Stimulated activated CD8-positive, alpha-beta memory T cell treated with anti-CD3 and anti-CD28 coated beads, Interleukin-15, amount 100 ng/mL, for 1 hour (primary cell): ENCODE results near the gene HEMGN.

ENCODE experiments used
- DNase-seq: peaks from one replicate; pipeline ENCODE4 v3.0.0-alpha.2; 2020; ENCODE audit warnings: low read depth

The HEMGN gene

DNA sequence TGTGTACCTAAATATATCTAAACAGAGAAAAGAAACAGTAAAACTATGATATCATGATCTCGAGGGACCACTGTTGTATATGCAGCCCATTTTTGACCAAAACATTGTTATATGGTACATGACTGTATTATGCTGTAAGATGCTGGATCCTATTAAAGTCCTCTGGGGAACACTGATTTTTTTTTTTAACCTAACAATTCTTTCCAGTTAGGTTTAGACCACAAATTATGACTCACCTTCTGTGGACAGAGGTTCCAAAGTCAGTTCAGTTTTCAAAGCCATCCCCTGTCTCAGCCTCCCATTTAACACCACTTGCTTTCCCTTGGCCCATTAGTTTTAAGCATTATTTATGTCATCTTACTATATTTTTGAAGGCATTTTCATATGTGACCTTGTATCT lies 42.8 kb downstream of the HEMGN start:
- no peak for DNase-seq

DNA sequence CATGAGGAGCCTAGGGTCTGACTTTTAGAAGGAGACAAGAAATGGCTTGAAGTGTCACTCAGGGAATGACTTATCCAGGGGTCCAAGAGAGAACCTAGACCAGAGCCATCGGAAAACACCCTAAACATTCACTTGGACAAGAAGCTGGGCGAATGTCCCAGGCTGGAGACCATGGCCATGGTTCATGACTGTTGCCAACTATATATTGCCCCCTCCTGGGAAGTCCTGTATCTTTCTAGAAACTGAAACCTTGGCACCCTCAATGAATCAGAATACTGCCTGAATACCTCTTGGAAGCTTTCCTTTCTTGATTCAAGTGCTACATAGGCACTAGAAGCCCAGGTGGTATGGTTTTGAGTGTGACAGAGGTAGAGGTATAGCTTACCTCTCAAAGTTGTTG lies 45.6 kb downstream of the HEMGN start:
- no peak for DNase-seq

DNA sequence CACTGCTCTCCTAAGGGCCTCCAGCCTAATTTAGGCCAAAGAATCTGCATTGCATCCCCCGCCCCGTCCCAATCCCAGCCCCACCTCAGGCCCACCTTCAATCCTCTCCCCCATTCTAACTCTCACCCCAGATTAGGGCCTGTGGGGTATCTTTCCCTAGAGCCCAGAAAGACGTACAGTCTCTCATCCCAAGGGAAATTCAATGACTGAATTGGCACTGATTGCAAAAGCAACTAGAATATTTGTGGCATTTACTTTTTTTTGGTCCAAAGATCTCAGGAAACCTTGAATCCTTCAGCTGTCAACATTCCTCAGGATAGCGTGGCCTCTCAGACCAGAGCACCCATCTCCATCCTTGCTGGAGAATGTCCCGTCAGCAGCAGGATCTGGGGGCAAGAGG lies 46.2 kb downstream of the HEMGN start:
- DNase-seq, result no peak

DNA sequence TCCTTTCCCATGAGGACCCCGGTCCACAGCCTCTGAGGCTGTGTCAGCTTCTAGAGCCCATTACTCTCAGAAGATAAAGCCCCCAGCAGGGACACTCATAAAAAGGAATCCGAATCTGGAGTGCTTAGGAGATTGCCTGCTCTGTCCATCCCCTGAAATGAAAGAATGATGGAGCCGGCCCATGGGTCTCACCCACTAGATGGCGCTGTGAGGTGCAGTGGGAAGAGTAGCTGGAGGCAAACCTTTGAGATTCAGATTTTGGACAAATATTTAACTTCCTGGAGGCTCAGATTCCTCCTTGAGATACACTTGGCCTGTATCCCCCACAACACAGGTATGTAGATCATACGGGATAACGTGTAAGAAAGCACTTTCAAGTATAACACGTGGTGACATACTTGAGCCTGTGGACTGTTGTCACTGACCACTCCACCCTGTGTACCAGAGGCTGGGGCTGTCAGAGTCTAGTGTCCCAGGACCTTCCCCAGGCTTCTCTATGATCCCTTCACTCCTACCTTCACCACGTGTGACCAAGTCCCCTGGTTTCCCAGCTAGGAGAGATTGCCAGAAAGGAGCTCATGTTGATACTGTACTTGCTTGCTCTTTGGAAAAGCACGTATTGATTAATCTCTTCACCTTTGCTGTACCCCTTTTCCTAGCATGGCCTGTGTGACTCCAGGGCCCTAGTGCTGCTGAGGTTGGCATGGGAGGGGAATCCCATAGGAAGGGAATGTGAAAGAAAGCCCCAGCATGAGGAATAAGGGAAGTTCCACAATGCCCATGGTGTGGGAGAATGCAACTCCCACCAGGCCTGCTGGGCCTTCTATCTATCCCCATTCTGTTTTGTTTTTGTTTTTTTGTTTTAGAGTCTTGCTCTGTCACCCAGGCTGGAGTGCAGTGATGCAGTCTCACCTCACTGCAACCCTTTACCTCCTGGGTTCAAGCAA lies 47.8 kb downstream of the HEMGN start:
- peak; percentile 46 for DNase-seq

DNA sequence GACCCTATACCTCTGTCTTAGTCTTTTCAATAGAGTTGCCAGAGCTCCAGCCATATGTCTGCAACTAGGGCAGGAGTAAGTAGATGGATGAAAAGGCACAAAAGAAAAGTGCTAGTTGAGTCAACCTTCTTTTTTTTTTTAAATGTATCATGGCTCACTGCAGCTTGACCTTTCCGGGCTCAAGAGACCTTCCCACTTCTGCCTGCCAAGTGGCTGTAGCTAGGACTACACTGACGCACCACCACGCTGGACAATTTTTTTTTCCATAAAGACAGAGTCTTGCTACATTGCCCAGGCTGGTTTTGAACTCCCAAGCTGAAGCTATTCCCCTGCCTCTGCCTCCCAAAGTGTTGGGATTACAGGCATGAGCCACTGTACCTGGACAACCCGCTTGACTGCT lies 57.6 kb downstream of the HEMGN start:
- DNase-seq, result no peak
